ENCODE results near the gene TMEM63B. TPM values are rescaled to one million over a fixed set of nuclear protein-coding genes. Genes with fewer than 3 reads are reported as not detected.
A peak's percentile ranks its signal among the peaks of the same experiment; 100 is the strongest.

TMEM63B gene
- total RNA-seq, 2 experiments from 2014 or later = 15.5 to 17.9 TPM

DNA sequence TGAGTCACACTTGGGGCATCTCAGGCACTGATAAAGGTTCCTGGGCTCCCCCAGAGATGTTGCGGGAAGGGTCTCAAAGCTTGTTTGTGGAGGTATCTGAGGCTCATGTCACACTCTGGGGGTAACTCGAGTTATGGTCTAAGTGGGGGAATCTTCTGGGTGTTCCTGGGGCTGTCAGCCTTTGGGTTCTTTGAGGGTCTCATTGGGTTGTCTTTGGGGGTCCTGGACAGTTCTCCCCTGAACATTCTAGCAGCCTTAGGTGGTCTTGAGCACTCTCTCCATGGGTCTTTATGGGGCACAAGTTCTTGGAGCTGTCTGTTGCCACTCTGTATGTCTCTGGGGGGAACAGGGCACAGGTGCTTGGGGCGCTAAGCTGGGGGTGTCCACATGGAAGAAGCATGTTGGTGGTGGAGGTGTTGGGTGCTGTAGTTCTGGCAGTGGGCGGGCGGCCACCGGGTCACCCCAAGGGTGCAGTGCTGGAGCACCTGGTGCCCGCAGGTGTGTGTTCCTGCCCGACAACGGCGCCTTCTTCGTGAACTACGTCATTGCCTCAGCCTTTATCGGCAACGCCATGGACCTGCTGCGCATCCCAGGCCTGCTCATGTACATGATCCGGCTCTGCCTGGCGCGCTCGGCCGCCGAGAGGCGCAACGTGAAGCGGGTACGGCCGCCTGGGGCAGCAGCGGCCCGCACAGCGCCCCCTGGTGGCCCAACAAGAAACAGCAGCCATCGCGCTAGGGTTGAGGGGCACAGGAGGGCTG is 24.2 kb downstream of the TMEM63B start:
- H3K36me3 Mint-ChIP-seq (ENCODE audit: low read depth) = no peaks in the 10 kb centered on the region
- DNase-seq (peak; percentile 85), ATAC-seq (peak; percentile 96)
- H3K4me3 Mint-ChIP-seq = no peak overlapping the region
- ChIA-PET POLR2A (interaction anchor here (0.8 kb wide), 1 partner anchor 105 kb away, joined by 3 read pairs; the partner anchor contains the start of gene SLC35B2), CTCF (interaction anchor here (0.7 to 2.6 kb wide), 11 partner anchors 9 to 83 kb away, joined by 3 to 13 read pairs (median 5); no protein-coding TSS in a partner anchor)
- H3K9me3 Mint-ChIP-seq (ENCODE audit: insufficient read depth) = no peaks in the 10 kb centered on the region
- H3K27me3 Mint-ChIP-seq (ENCODE audit: low read depth) = no peaks in the 10 kb centered on the region
- H3K4me1 Mint-ChIP-seq (ENCODE audit: low read depth) = peaks cover 9% of the 10 kb centered on the region
- no peak overlapping the region for H3K27ac Mint-ChIP-seq

DNA sequence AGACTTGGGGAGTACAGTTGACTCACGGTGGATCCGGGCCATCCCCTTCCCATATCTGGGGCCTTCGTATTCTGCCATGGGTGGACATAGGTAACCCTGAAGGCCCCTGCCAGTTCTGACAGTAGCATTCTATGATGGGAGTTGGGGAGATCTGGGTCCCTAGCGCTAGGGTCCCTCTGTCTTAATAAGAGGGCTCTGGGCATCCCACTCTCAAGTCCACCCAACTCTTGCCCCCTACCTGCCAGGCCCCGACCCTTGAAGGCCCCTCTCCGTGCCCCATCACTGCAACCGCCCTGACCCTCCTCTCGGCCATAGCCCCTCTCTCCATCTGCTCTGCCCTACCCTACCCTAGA is 24.7 kb downstream of the TMEM63B start:
- H3K27me3 Mint-ChIP-seq (ENCODE audit: low read depth) = no peaks in the 10 kb centered on the region
- peaks cover 9% of the 10 kb centered on the region for H3K4me1 Mint-ChIP-seq (ENCODE audit: low read depth)
- CTCF ChIA-PET = interaction anchor here (1.3 to 2.9 kb wide), 6 partner anchors 21 to 83 kb away, joined by 3 to 36 read pairs (median 8); no protein-coding TSS in a partner anchor
- H3K4me3 Mint-ChIP-seq = no peak overlapping the region
- H3K27ac Mint-ChIP-seq = no peak overlapping the region
- DNase-seq (no peak), ATAC-seq (no peak)
- no peaks in the 10 kb centered on the region for H3K9me3 Mint-ChIP-seq (ENCODE audit: insufficient read depth)
- no peaks in the 10 kb centered on the region for H3K36me3 Mint-ChIP-seq (ENCODE audit: low read depth)
- POLR2A ChIA-PET = no interaction called here

DNA sequence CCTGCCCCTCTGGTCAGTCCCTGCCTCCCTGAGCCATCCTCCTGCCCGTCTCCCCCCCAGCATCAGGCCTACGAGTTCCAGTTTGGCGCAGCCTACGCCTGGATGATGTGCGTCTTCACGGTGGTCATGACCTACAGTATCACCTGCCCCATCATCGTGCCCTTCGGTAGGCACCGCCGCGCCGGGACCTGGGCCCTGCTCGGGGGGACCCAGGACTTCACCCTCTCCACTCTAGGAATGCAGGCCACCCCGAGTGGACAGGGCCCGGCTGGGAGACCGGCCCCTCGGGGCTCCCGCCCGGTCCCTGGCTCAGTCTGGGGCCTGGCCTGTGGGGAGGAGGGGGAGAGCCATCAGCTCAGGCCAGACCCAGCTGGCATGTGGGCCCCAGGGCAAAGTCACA is 25.2 kb downstream of the TMEM63B start:
- H3K4me1 Mint-ChIP-seq (ENCODE audit: low read depth) = peaks cover 9% of the 10 kb centered on the region
- no peak overlapping the region for H3K4me3 Mint-ChIP-seq
- ChIA-PET CTCF (interaction anchor here (2.9 kb wide), 1 partner anchor 55 kb away, joined by 36 read pairs; no protein-coding TSS in a partner anchor), POLR2A (no interaction called here)
- DNase-seq (no peak), ATAC-seq (no peak)
- no peaks in the 10 kb centered on the region for H3K9me3 Mint-ChIP-seq (ENCODE audit: insufficient read depth)
- no peak overlapping the region for H3K27ac Mint-ChIP-seq
- H3K27me3 Mint-ChIP-seq (ENCODE audit: low read depth) = no peaks in the 10 kb centered on the region
- H3K36me3 Mint-ChIP-seq (ENCODE audit: low read depth) = no peaks in the 10 kb centered on the region

DNA sequence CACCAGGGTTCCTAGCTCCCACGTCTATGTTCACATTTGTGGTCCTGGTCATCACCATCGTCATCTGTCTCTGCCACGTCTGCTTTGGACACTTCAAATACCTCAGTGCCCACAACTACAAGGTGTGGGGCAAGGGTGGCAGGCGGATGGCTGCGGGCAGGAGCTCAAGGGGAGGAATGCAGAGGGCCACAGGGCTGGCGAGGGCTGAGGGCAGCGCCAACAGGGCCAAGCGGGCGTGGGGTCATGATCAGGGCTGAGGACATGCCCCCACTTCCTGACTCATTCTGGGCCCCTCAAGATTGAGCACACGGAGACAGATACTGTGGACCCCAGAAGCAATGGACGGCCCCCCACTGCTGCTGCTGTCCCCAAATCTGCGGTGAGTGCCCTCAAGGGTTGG is 26.7 kb downstream of the TMEM63B start:
- Mint-ChIP-seq H3K27ac (no peak overlapping the region), H3K36me3 (ENCODE audit: low read depth) (no peaks in the 10 kb centered on the region)

DNA sequence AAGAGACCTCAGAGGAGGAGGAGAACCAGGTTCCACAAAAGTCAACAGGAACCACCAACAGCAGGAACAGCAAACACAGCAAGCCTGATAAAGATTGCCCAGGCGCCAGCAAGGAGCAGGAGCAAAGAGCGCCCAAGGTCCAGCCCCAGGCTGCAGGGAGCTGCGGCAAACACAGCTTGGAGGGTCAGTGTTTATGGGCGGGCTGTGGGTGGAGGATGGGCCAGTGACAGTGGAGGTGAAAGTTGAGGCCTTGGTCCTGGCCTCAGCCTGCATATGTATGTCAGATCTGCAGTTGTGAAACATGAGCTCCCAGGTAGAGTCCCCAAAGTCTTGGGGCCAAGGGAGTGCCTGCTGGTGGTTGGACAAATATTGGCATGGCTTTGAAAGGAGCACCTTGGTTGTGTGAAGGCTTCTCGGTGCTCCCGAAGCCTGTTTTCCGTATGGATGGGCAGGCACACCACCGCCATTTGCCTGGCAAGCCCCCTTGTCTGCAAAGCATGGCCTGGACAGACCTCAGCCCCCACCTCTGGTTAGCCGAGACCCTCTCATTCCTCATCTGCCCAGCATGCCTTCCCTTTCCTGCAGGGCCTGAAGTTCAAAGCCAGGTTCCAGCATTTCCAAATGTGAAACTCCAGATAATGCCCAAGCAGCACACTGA is 29.3 kb downstream of the TMEM63B start:
- ChIA-PET CTCF (interaction anchor here (0.7 kb wide), 1 partner anchor 78 kb away, joined by 3 read pairs; no protein-coding TSS in a partner anchor), POLR2A (interaction anchor here (0.8 kb wide), 1 partner anchor 91 kb away, joined by 3 read pairs; no protein-coding TSS in a partner anchor)
- H3K27ac Mint-ChIP-seq = no peak overlapping the region
- ATAC-seq (no peak), DNase-seq (no peak)
- no peaks in the 10 kb centered on the region for H3K36me3 Mint-ChIP-seq (ENCODE audit: low read depth)
- peaks cover 9% of the 10 kb centered on the region for H3K4me1 Mint-ChIP-seq (ENCODE audit: low read depth)
- H3K27me3 Mint-ChIP-seq (ENCODE audit: low read depth) = no peaks in the 10 kb centered on the region
- no peaks in the 10 kb centered on the region for H3K9me3 Mint-ChIP-seq (ENCODE audit: insufficient read depth)
- no peak overlapping the region for H3K4me3 Mint-ChIP-seq

More for the DNA sequence above, 26.7 kb downstream of the TMEM63B start:
- ATAC-seq = no peak
- Mint-ChIP-seq H3K9me3 (ENCODE audit: insufficient read depth) (no peaks in the 10 kb centered on the region), H3K4me1 (ENCODE audit: low read depth) (peaks cover 9% of the 10 kb centered on the region), H3K4me3 (no peak overlapping the region), H3K27me3 (ENCODE audit: low read depth) (no peaks in the 10 kb centered on the region)
- CTCF ChIA-PET = interaction anchor here (2.9 kb wide), 1 partner anchor 57 kb away, joined by 36 read pairs; no protein-coding TSS in a partner anchor
- DNase-seq = no peak
- POLR2A ChIA-PET = no interaction called here

DNA sequence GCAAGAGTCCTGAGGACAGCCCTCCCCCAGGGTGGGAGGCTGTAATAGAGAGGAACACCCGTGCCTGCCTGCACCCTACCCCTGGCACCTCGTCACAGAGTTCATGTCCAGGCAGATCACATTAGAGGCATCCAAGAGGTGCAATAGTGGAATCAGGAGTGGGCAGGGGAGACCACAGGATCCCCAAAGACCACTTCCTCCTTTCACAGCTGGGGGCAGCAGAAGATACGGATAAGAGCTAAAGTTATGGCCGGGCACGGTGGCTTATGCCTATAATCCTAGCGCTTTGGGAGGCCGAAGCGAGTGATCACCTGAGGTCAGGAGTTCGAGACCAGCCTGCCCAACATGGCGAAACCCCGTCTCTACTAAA is 29.8 kb downstream of the TMEM63B start:
- no peak for DNase-seq
- Mint-ChIP-seq H3K4me1 (ENCODE audit: low read depth) (peaks cover 4% of the 10 kb centered on the region), H3K27ac (no peak overlapping the region), H3K4me3 (no peak overlapping the region), H3K36me3 (ENCODE audit: low read depth) (no peaks in the 10 kb centered on the region), H3K9me3 (ENCODE audit: insufficient read depth) (no peaks in the 10 kb centered on the region), H3K27me3 (ENCODE audit: low read depth) (no peaks in the 10 kb centered on the region)
- CTCF ChIA-PET = no interaction called here
- POLR2A ChIA-PET = interaction anchor here (0.8 kb wide), 1 partner anchor 91 kb away, joined by 3 read pairs; no protein-coding TSS in a partner anchor
- no peak for ATAC-seq

DNA sequence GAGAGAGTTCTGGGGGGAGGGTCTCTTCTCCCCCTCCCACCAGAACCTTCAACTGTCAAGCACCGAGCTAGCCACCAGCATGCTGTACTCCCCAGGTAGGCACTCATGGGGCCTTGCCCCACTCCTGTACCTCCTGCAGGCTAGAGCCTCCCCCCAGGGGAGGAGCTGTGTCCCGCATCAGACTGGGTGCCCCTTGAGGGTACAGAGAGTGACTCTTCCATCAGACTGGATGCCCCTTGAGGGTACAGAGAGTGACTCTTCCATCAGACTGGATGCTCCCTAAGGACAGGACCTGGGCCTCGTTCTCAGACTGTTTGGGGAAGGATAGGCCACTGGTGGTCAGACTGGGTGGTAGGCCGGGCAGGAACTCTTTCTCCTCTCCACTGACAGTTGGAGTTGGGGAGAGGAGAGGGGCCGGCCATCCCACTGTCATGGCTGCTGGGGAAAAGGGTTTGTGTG is 31.4 kb downstream of the TMEM63B start, which contains the start of gene CAPN11:
TSS of gene CAPN11 (plus strand) at position 51 of the 459 bp plus-strand sequence. CDS start at position 80, 29 bp downstream.
- DNase-seq (no peak), ATAC-seq (no peak)
- H3K27me3 Mint-ChIP-seq (ENCODE audit: low read depth) = peaks cover 5% of the 10 kb centered on the region
- peaks cover 4% of the 10 kb centered on the region for H3K4me1 Mint-ChIP-seq (ENCODE audit: low read depth)
- ChIA-PET POLR2A (no interaction called here), CTCF (no interaction called here)
- H3K27ac Mint-ChIP-seq = no peak within 1 kb of the TSS
- no peak within 1 kb of the TSS for H3K4me3 Mint-ChIP-seq
- no peaks in the 10 kb centered on the region for H3K9me3 Mint-ChIP-seq (ENCODE audit: insufficient read depth)
- no peaks in the 10 kb centered on the region for H3K36me3 Mint-ChIP-seq (ENCODE audit: low read depth)

DNA sequence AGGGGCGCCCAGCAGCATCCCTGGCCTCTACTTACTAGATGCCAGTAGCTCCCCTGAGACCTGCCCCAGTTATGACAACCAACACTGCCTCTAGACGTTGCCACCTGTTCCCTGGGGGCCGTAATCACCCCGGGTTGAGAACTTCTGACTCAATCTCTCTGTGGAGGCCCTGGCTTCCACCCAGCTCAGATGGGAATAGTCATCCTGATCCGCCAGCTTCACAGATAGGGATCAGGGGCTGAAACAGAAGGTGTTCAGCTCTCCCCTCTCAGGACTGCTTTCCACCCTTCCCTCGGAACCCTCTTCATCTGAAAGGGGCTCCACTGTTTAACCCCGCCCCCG is 34.6 kb downstream of the TMEM63B start:
- peaks cover 14% of the 10 kb centered on the region for H3K27me3 Mint-ChIP-seq (ENCODE audit: low read depth)
- no peak overlapping the region for H3K27ac Mint-ChIP-seq
- DNase-seq (no peak), ATAC-seq (peak; percentile 15)
- no peaks in the 10 kb centered on the region for H3K9me3 Mint-ChIP-seq (ENCODE audit: insufficient read depth)
- H3K4me3 Mint-ChIP-seq = no peak overlapping the region
- H3K4me1 Mint-ChIP-seq (ENCODE audit: low read depth) = peaks cover 12% of the 10 kb centered on the region
- ChIA-PET POLR2A (interaction anchor here (0.5 kb wide), 1 partner anchor 16 kb away, joined by 3 read pairs; no protein-coding TSS in a partner anchor), CTCF (interaction anchor here (1.1 to 1.9 kb wide), 4 partner anchors 11 to 393 kb away, joined by 3 to 12 read pairs (median 4); no protein-coding TSS in a partner anchor)
- H3K36me3 Mint-ChIP-seq (ENCODE audit: low read depth) = no peaks in the 10 kb centered on the region

DNA sequence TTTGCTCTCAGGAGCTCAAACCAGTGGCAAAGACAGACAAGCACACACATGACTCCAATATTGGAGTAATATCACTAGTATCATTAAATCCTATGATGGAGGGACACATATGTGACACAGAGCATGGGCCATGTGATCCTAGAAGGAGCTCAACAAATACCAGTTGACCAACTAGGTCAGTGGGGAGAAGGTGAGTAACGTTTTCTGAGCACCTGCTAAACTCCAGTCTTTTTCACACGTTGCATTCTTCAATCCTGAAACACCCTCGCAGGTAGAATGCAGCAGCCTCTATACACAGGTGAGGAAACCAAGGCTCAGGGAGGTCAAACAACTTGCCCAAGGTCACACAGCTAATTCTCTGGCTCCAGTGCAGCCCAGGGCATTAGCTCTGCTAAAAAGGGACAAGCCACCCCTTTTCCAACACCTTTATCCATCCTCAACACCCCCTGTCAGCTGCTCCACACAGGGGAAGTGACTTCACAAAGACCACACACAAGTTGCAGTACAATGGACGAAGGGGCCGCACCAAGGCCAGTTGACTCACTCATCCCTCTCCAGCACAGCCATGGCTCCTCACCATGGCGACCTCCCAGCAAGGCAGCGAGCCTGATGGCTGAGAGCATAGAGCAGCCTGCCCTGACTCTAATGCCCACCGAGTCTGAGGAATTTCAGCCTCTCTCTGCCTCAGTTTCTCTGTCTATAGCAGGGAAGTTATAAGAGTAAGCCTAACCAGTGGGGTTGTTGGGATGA is 35.7 kb downstream of the TMEM63B start:
- DNase-seq (no peak), ATAC-seq (no peak)
- H3K27me3 Mint-ChIP-seq (ENCODE audit: low read depth) = peaks cover 16% of the 10 kb centered on the region
- POLR2A ChIA-PET = no interaction called here
- no peaks in the 10 kb centered on the region for H3K36me3 Mint-ChIP-seq (ENCODE audit: low read depth)
- H3K4me1 Mint-ChIP-seq (ENCODE audit: low read depth) = peaks cover 12% of the 10 kb centered on the region
- no peak overlapping the region for H3K4me3 Mint-ChIP-seq
- H3K9me3 Mint-ChIP-seq (ENCODE audit: insufficient read depth) = no peaks in the 10 kb centered on the region
- H3K27ac Mint-ChIP-seq = no peak overlapping the region
- CTCF ChIA-PET = interaction anchor here (1.1 to 1.9 kb wide), 3 partner anchors 10 to 176 kb away, joined by 3 to 12 read pairs (median 3); no protein-coding TSS in a partner anchor

DNA sequence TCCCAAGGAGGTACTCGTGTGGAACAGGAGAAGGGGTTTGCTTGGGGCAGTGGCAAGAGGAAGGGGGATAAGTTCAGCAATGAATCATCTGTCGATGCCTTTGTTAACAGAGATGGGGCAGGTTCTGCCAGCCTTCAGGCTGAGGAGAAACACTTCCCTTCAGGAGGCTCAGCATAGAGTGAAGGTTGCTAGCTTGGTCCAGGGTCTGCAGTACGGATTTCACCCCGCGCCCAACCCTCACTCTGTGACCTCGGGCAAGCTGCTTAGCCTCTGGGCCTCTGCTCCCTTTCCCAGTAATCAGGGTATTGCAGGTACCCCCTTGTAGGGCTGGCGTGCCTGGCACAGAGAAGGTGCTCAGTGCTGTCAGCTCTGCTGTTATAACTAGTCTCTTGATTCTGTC is 38.8 kb downstream of the TMEM63B start:
- CTCF ChIA-PET = interaction anchor here (1.0 kb wide), 1 partner anchor 68 kb away, joined by 3 read pairs; no protein-coding TSS in a partner anchor
- Mint-ChIP-seq H3K4me1 (ENCODE audit: low read depth) (peaks cover 10% of the 10 kb centered on the region), H3K4me3 (no peak overlapping the region), H3K27me3 (ENCODE audit: low read depth) (peaks cover 18% of the 10 kb centered on the region), H3K9me3 (ENCODE audit: insufficient read depth) (no peaks in the 10 kb centered on the region), H3K27ac (no peak overlapping the region), H3K36me3 (ENCODE audit: low read depth) (no peaks in the 10 kb centered on the region)
- DNase-seq (no peak), ATAC-seq (peak; percentile 32)
- POLR2A ChIA-PET = interaction anchor here (1.4 kb wide), 1 partner anchor 81 kb away, joined by 4 read pairs; the partner anchor contains the start of gene HSP90AB1

DNA sequence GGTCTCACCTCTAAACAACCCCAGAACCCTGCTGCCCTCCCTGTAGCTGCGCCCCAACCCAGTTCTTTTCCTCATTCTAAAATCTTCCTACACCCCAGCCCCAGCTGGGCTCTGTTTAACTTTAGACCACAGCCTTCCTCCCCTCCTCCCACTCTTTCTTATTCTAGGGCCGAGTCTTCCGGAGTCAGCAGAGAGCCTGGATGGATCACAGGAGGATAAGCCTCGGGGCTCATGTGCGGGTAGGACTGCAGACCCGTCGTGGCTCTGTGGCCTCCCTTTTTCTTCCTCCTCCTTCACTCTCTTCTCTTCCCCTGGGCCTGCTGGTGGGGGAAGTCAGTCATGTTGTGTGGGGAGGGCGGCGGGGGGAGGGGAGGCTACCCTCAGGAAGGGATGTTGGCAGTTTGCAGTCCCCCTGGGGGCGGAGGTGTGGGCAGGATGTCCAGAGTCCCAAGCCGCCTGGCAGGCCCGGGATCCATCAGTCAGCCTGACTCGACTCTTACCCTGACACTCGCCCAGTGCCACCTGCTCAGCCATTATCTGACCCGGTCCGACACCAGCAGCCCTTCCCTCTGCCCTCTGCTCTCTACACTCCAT is 39.3 kb downstream of the TMEM63B start:
- peak; percentile 22 for ATAC-seq
- CTCF ChIA-PET = interaction anchor here (1.0 kb wide), 1 partner anchor 68 kb away, joined by 3 read pairs; no protein-coding TSS in a partner anchor
- no peak for DNase-seq
- POLR2A ChIA-PET = interaction anchor here (1.4 kb wide), 1 partner anchor 80 kb away, joined by 4 read pairs; the partner anchor contains the start of gene HSP90AB1
- Mint-ChIP-seq H3K27ac (peak overlapping the region; percentile 63), H3K36me3 (ENCODE audit: low read depth) (no peaks in the 10 kb centered on the region), H3K4me3 (no peak overlapping the region), H3K4me1 (ENCODE audit: low read depth) (peaks cover 13% of the 10 kb centered on the region), H3K9me3 (ENCODE audit: insufficient read depth) (no peaks in the 10 kb centered on the region), H3K27me3 (ENCODE audit: low read depth) (peaks cover 18% of the 10 kb centered on the region)
